SU-DHL-6 (cell line): Measurements from ENCODE around the gene SACS.

Experiments
- H2AFZ ChIP-seq: fragments of 200-600 bp; sonication (generic); 2 replicates; pipeline ENCODE4 v1.6.1; 2014; ENCODE audit warnings: low read depth, mild to moderate bottlenecking, moderate library complexity, mixed read lengths, antibody characterized with exemption, low read length; ENCODE audit not compliant: severe bottlenecking
- H3F3A ChIP-seq: fragments of 200-600 bp; shearing (Covaris generic); 2 replicates; pipeline ENCODE4 v1.6.0; 2016; ENCODE audit warnings: antibody characterized with exemption, mild to moderate bottlenecking; ENCODE audit not compliant: insufficient read depth
- H3K27ac ChIP-seq: fragments of 200-600 bp; sonication (generic); 2 replicates; pipeline ENCODE4 v1.5.1; 2016; ENCODE audit warnings: low read depth, mild to moderate bottlenecking, low read length, moderate library complexity, mixed read lengths
- H3K27me3 ChIP-seq: fragments of 200-600 bp; sonication (generic), shearing (Covaris generic); 2 replicates; pipeline ENCODE4 v1.6.0; 2014; ENCODE audit warnings: mild to moderate bottlenecking, low read length
- H3K36me3 ChIP-seq: fragments of 200-600 bp; sonication (generic); 2 replicates; pipeline ENCODE4 v1.6.1; 2014; ENCODE audit warnings: mild to moderate bottlenecking, low read length, mixed read lengths
- H3K4me2 ChIP-seq: fragments of 300-600, 200-600 bp; shearing (Covaris generic), sonication (generic); 2 replicates; pipeline ENCODE4 v1.6.0; 2014; ENCODE audit warnings: low read length, low read depth, mild to moderate bottlenecking; ENCODE audit not compliant: poor library complexity, severe bottlenecking
- H3K4me3 ChIP-seq: fragments of 200-600 bp; sonication (generic); 2 replicates; pipeline ENCODE4 v1.5.1; 2014; ENCODE audit warnings: antibody characterized with exemption, low read length, mild to moderate bottlenecking, mixed read lengths; ENCODE audit not compliant: insufficient read depth, poor library complexity, severe bottlenecking
- H3K79me2 ChIP-seq: fragments of 200-600 bp; sonication (generic); 2 replicates; pipeline ENCODE4 v1.6.1; 2014; ENCODE audit warnings: mild to moderate bottlenecking, low read length, moderate library complexity; ENCODE audit not compliant: insufficient read depth
- H3K9ac ChIP-seq: fragments of 200-600 bp; sonication (generic); 2 replicates; pipeline ENCODE4 v1.7.0; 2014; ENCODE audit warnings: mild to moderate bottlenecking, low read length
- H3K9me2 ChIP-seq: fragments of 200-600 bp; sonication (generic); replicated peaks from 2 replicates; pipeline ENCODE4 v1.6.1; 2014; ENCODE audit warnings: low read length; ENCODE audit not compliant: insufficient read depth
- H3K9me3 ChIP-seq: fragments of 200-600 bp; sonication (generic); 2 replicates; pipeline ENCODE4 v1.6.1; 2014; ENCODE audit warnings: low read length, mixed read lengths; ENCODE audit not compliant: insufficient read depth
- H4K20me1 ChIP-seq: fragments of 200-600 bp; sonication (generic); 2 replicates; pipeline ENCODE4 v1.6.1; 2014; ENCODE audit warnings: low read depth, mild to moderate bottlenecking, antibody characterized with exemption, low read length, moderate library complexity, mixed read lengths
- CTCF ChIP-seq: fragments of 200-600 bp; sonication (generic); IDR thresholded peaks from one replicate; pipeline ENCODE4 v1.5.1; 2017; ENCODE audit warnings: antibody characterized with exemption, mild to moderate bottlenecking, low read length, moderate library complexity; ENCODE audit not compliant: insufficient read depth, poor library complexity, severe bottlenecking
- EZH2phosphoT487 ChIP-seq: fragments of 200-600 bp; sonication (generic), shearing (Covaris generic); conservative IDR thresholded peaks from 2 replicates; pipeline ENCODE4 v1.6.1; 2018; ENCODE audit warnings: mild to moderate bottlenecking, antibody characterized with exemption, low read length, moderate library complexity, mixed read lengths

SACS gene

GRCh38 chr13:23288564-23288963 lies 144.9 kb downstream of the SACS start:
- no peaks in the 10 kb centered on the region for H3K9me3 ChIP-seq
- H4K20me1 ChIP-seq: no peaks in the 10 kb centered on the region
- H3K4me2 ChIP-seq: no peak overlapping the region
- H3K9me2 ChIP-seq: no peaks in the 10 kb centered on the region
- H3K36me3 ChIP-seq: no peaks in the 10 kb centered on the region
- H3K27me3 ChIP-seq: peaks cover 3% of the 10 kb centered on the region; the same call in 1 of the 2 replicates
- TF ChIP-seq EZH2phosphoT487: no peak
- TF ChIP-seq CTCF: no peak
- no peak overlapping the region for H2AFZ ChIP-seq
- H3K9ac ChIP-seq: no peak overlapping the region
- no peaks in the 10 kb centered on the region for H3F3A ChIP-seq
- H3K79me2 ChIP-seq: no peaks in the 10 kb centered on the region
- H3K27ac ChIP-seq: no peak overlapping the region
- no peak overlapping the region for H3K4me3 ChIP-seq

DNA sequence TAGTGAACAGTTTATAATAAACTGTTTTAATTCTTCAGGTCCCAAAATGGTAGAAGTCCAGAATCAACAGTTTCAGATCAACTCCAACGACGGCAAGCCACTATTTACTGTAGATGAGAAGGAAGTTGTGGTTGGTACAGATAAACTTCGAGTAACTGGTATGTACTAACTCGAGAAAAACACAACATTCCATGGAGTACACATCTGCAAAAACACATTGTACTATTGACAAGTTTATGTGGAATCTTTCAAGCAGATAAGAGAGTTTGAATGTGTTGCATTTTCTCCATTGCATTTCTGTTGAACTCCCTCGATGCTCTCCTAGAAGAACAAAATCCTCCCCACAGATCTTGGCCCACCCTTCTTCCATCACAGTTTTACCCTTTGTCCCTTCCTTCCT lies 154.2 kb downstream of the SACS start:
- Histone ChIP-seq H2AFZ (no peak overlapping the region), H3K79me2 (no peaks in the 10 kb centered on the region), H3K27me3 (no peaks in the 10 kb centered on the region), H3K9me3 (no peaks in the 10 kb centered on the region), H3K4me2 (no peak overlapping the region), H4K20me1 (no peaks in the 10 kb centered on the region), H3K36me3 (no peaks in the 10 kb centered on the region), H3K9ac (no peak overlapping the region), H3F3A (no peaks in the 10 kb centered on the region), H3K27ac (no peak overlapping the region), H3K9me2 (no peaks in the 10 kb centered on the region), H3K4me3 (no peak overlapping the region)
- no peak for TF ChIP-seq EZH2phosphoT487
- no peak for TF ChIP-seq CTCF
